ENCODE results near the gene STXBP1.

DNA sequence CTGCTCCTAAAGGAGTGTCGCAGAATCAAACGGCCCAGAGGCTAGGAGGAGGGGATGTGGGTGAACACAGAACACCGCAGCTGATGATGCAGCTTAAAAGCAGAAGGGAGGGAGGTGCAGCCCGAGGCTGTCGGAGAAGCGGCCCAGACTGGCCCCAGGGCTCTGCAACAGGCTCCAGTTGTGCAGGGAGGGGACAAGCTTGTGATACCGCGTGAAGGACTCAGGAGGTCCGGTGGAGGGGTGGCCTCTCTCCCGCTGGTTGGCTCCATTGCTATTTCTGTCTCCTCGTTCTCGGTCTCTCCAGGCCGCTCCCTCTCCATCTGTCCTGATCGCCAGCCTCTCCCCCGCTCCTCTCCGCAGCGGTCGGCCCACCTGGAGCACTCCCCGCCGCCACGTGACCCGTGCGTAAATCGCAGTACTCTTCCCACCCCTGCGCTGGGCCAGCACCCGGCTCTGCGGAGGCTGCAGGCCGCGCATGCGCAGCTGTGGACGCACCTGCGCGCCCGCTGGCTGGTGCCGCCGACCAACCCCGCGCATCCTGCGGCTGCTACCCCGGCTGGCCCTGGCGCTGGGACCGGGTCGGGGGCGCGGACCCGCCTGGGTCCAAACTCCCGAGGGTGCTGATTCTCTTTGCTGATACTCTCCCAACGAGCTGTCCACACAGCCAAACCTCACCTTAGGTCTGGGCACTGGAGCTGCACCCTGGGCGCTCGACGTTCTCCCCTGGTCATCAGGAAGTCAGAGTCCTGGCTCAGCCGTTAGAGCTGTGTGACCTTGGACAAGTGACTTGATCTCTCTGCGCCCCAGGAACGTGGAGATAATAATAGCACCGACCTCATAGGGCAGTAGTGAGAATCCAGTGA, 3.7 kb upstream of the STXBP1 start:
- TF ChIP-seq, protein P1, sequence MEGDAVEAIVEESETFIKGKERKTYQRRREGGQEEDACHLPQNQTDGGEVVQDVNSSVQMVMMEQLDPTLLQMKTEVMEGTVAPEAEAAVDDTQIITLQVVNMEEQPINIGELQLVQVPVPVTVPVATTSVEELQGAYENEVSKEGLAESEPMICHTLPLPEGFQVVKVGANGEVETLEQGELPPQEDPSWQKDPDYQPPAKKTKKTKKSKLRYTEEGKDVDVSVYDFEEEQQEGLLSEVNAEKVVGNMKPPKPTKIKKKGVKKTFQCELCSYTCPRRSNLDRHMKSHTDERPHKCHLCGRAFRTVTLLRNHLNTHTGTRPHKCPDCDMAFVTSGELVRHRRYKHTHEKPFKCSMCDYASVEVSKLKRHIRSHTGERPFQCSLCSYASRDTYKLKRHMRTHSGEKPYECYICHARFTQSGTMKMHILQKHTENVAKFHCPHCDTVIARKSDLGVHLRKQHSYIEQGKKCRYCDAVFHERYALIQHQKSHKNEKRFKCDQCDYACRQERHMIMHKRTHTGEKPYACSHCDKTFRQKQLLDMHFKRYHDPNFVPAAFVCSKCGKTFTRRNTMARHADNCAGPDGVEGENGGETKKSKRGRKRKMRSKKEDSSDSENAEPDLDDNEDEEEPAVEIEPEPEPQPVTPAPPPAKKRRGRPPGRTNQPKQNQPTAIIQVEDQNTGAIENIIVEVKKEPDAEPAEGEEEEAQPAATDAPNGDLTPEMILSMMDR (IDR thresholded peaks at IDR 0.05) = no peak
- no peak for TF ChIP-seq POLR2A (IDR thresholded peaks at IDR 0.05)

Measured in esophagus squamous epithelium (tissue), 4 donors.